ENCODE measurements around the gene ANO3.
"Not testable (repeated sequence)": the region's sequence is repeated elsewhere in the genome, so short reads cannot be mapped to it uniquely, and the experiment has no call there.

ANO3 gene

GRCh38 chr11:26331911-26332571 is at the start of gene ANO3:
Gene ANO3 (plus strand): TSS chr11:26332130. CDS start chr11:26332276, 146 bp downstream.
- FAIRE-seq: no peak

- FAIRE-seq: no peak
Measured at GRCh38 chr11:26283852-26284408, 48.0 kb upstream of the ANO3 start.

- no peak for FAIRE-seq
Measured at GRCh38 chr11:26285608-26286007, 46.3 kb upstream of the ANO3 start.

- FAIRE-seq: no peak
Measured at GRCh38 chr11:26286472-26287066, 45.4 kb upstream of the ANO3 start.

GRCh38 chr11:26287067-26287518 is 44.8 kb upstream of the ANO3 start:
- FAIRE-seq: no peak

GRCh38 chr11:26297189-26297975 is 34.5 kb upstream of the ANO3 start:
- FAIRE-seq: no peak

- not testable (repeated sequence) for FAIRE-seq
Measured at GRCh38 chr11:26316372-26316771, 15.6 kb upstream of the ANO3 start.

- no peak for FAIRE-seq
Measured at GRCh38 chr11:26319906-26320305, 12.0 kb upstream of the ANO3 start.

GRCh38 chr11:26321516-26321915 is 10.4 kb upstream of the ANO3 start:
- no peak for FAIRE-seq

- no peak for FAIRE-seq
Measured at GRCh38 chr11:26322335-26323067, 9.4 kb upstream of the ANO3 start.

GRCh38 chr11:26323837-26324236 is 8.1 kb upstream of the ANO3 start:
- no peak for FAIRE-seq

- FAIRE-seq: no peak
Measured at GRCh38 chr11:26324270-26324669, 7.7 kb upstream of the ANO3 start.

- no peak for FAIRE-seq
Measured at GRCh38 chr11:26326793-26327400, 5.0 kb upstream of the ANO3 start.

GRCh38 chr11:26329206-26329605 is 2.7 kb upstream of the ANO3 start:
- no peak for FAIRE-seq

- no peak for FAIRE-seq
Measured at GRCh38 chr11:26330262-26330661, 1.7 kb upstream of the ANO3 start.

- FAIRE-seq: no peak
Measured at GRCh38 chr11:26332572-26332915, 614 bp downstream of the ANO3 start.

- no peak for FAIRE-seq
Measured at GRCh38 chr11:26333906-26334305, 2.0 kb downstream of the ANO3 start.

GRCh38 chr11:26335903-26336302 is 4.0 kb downstream of the ANO3 start:
- FAIRE-seq: no peak

- no peak for FAIRE-seq
Measured at GRCh38 chr11:26344647-26345046, 12.7 kb downstream of the ANO3 start.

- FAIRE-seq: no peak
Measured at GRCh38 chr11:26348776-26349175, 16.8 kb downstream of the ANO3 start.

GRCh38 chr11:26350002-26350401 is 18.1 kb downstream of the ANO3 start:
- FAIRE-seq: no peak

GRCh38 chr11:26353010-26353409 is 21.1 kb downstream of the ANO3 start:
- FAIRE-seq: no peak

All from endometrium (tissue), 2 donors.